Measurements from ENCODE around the gene REG4. TPM values are rescaled to one million over a fixed set of nuclear protein-coding genes. Genes with fewer than 3 reads are reported as not detected.

The REG4 gene
- not detected in 5 replicates for total RNA-seq (2022; extraction: Qiagen RNA extraction; ENCODE audit: low read depth)

DNA sequence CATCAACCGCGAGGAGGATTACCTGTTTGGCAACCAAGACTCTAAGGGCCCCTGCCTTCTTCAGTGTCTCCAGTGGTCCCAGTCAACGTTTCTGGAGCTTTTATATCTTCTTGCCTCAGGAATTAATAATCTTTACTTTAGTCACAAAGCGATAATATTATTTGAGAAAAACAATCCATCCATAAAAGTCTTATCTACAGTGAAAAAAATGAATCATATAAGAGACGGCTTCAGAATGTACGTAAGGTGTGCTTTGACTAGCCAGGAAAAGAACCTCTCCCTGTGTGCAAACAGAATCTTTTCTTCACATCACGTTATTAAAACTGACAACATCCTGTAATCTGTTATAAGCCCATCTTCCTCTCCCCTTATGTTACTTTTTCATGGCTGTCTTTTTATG, at the start of gene REG4:
REG4 (minus strand) TSS at position 74 of the 400 bp plus-strand sequence. CDS start 2,691 bp downstream, outside the sequence.

DNA sequence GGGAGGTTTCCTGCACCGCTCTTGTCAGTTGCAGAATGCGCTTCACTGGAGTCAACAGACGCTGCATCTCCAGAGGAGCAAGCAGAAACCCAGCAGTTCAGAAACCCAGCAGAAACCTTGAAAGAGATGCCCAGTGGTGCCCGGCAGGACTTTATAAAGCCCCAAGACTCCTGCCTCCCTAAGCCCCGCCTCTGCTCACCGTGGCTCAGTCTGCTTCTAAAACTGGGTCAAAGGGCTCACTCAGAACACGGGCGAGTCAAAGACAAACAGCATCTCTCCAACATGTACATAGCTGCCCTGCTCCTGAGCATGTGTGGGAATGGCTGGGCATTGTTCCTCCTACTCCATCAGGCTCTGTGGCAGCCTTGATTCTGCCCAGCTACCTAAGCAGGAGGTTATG, 42.5 kb downstream of the REG4 start, which contains the start of gene HMGCS2:
HMGCS2 (minus strand) TSS at position 128 of the 400 bp plus-strand sequence; CDS start at position 67, 61 bp downstream.

Other genes starting within 250 kb of the REG4 start
- 1.3 to 2.1 TPM (median 1.9 TPM) in 5 replicates for gene ZNF697, start 163.2 kb downstream of the REG4 start, total RNA-seq (2022; extraction: Qiagen RNA extraction; ENCODE audit: low read depth)
- 71.1 to 102 TPM (median 84.0 TPM) in 5 replicates for gene PHGDH, start 99.5 kb downstream of the REG4 start, total RNA-seq (2022; extraction: Qiagen RNA extraction; ENCODE audit: low read depth)
- not detected in 5 replicates for gene HMGCS2, start 42.6 kb downstream of the REG4 start, total RNA-seq (2022; extraction: Qiagen RNA extraction; ENCODE audit: low read depth)
- not detected in 5 replicates for gene ADAM30, start 85.1 kb upstream of the REG4 start, total RNA-seq (2022; extraction: Qiagen RNA extraction; ENCODE audit: low read depth)

Data from A549 treated with RU486 at 1 μM for 4 hours (cell line).